ENCODE results near the gene STON2.

Gene STON2

GRCh38 chr14:81427348-81428058, 27.4 kb upstream of the STON2 start:
- Histone ChIP-seq H3K4me3 (ENCODE audit: insufficient read depth, low read depth, low read length) (no peak overlapping the region), H3K27ac (ENCODE audit: insufficient read depth, low read depth, low read length, poor library complexity, severe bottlenecking) (no peak overlapping the region), H3K4me1 (ENCODE audit: control insufficient read depth, insufficient read depth, low read length) (peaks cover 16% of the 10 kb centered on the region), H3K9me3 (ENCODE audit: control insufficient read depth, low read length) (no peaks in the 10 kb centered on the region), H3K36me3 (ENCODE audit: control insufficient read depth, insufficient read depth, low read length) (peaks cover 3% of the 10 kb centered on the region), H3K27me3 (ENCODE audit: control insufficient read depth, insufficient read depth, low read length, poor library complexity, severe bottlenecking) (no peaks in the 10 kb centered on the region)
- WGBS, 2 experiments, result 26 to 35% methylated on average over 7 to 8 of the region's 8 CpGs

GRCh38 chr14:81423504-81423903, 23.4 kb upstream of the STON2 start:
- H3K9me3 ChIP-seq (ENCODE audit: control insufficient read depth, low read length), result no peaks in the 10 kb centered on the region
- 93 to 95% methylated on average over 6 of the region's 6 CpGs for WGBS, 2 experiments
- H3K27ac ChIP-seq (ENCODE audit: insufficient read depth, low read depth, low read length, poor library complexity, severe bottlenecking), result no peak overlapping the region
- H3K27me3 ChIP-seq (ENCODE audit: control insufficient read depth, insufficient read depth, low read length, poor library complexity, severe bottlenecking), result no peaks in the 10 kb centered on the region
- peaks cover 14% of the 10 kb centered on the region for H3K36me3 ChIP-seq (ENCODE audit: control insufficient read depth, insufficient read depth, low read length)
- peaks cover 15% of the 10 kb centered on the region for H3K4me1 ChIP-seq (ENCODE audit: control insufficient read depth, insufficient read depth, low read length)
- no peak overlapping the region for H3K4me3 ChIP-seq (ENCODE audit: insufficient read depth, low read depth, low read length)

GRCh38 chr14:81418057-81418790, 18.1 kb upstream of the STON2 start:
- no peaks in the 10 kb centered on the region for H3K4me1 ChIP-seq (ENCODE audit: control insufficient read depth, insufficient read depth, low read length)
- 96 to 97% methylated on average over 3 of the region's 3 CpGs for WGBS, 2 experiments
- H3K4me3 ChIP-seq (ENCODE audit: insufficient read depth, low read depth, low read length), result no peak overlapping the region
- H3K9me3 ChIP-seq (ENCODE audit: control insufficient read depth, low read length), result no peaks in the 10 kb centered on the region
- no peak overlapping the region for H3K27ac ChIP-seq (ENCODE audit: insufficient read depth, low read depth, low read length, poor library complexity, severe bottlenecking)
- no peaks in the 10 kb centered on the region for H3K27me3 ChIP-seq (ENCODE audit: control insufficient read depth, insufficient read depth, low read length, poor library complexity, severe bottlenecking)
- peaks cover 11% of the 10 kb centered on the region for H3K36me3 ChIP-seq (ENCODE audit: control insufficient read depth, insufficient read depth, low read length)

- H3K4me1 ChIP-seq (ENCODE audit: control insufficient read depth, insufficient read depth, low read length), result peaks cover 4% of the 10 kb centered on the region
- no peak overlapping the region for H3K4me3 ChIP-seq (ENCODE audit: insufficient read depth, low read depth, low read length)
- WGBS, 2 experiments, result 65 to 75% methylated on average over 6 to 7 of the region's 7 CpGs
- no peak overlapping the region for H3K27ac ChIP-seq (ENCODE audit: insufficient read depth, low read depth, low read length, poor library complexity, severe bottlenecking)
- H3K9me3 ChIP-seq (ENCODE audit: control insufficient read depth, low read length), result no peaks in the 10 kb centered on the region
- H3K36me3 ChIP-seq (ENCODE audit: control insufficient read depth, insufficient read depth, low read length), result peaks cover 11% of the 10 kb centered on the region
- H3K27me3 ChIP-seq (ENCODE audit: control insufficient read depth, insufficient read depth, low read length, poor library complexity, severe bottlenecking), result no peaks in the 10 kb centered on the region
Observed at GRCh38 chr14:81416981-81417380, 16.9 kb upstream of the STON2 start.

GRCh38 chr14:81416194-81416952, 16.2 kb upstream of the STON2 start:
- Histone ChIP-seq H3K4me3 (ENCODE audit: insufficient read depth, low read depth, low read length) (no peak overlapping the region), H3K27ac (ENCODE audit: insufficient read depth, low read depth, low read length, poor library complexity, severe bottlenecking) (no peak overlapping the region), H3K36me3 (ENCODE audit: control insufficient read depth, insufficient read depth, low read length) (peaks cover 11% of the 10 kb centered on the region), H3K27me3 (ENCODE audit: control insufficient read depth, insufficient read depth, low read length, poor library complexity, severe bottlenecking) (no peaks in the 10 kb centered on the region), H3K4me1 (ENCODE audit: control insufficient read depth, insufficient read depth, low read length) (peaks cover 4% of the 10 kb centered on the region), H3K9me3 (ENCODE audit: control insufficient read depth, low read length) (no peaks in the 10 kb centered on the region)
- 96 to 98% methylated on average over 7 to 8 of the region's 8 CpGs for WGBS, 2 experiments

GRCh38 chr14:81415781-81416180, 15.7 kb upstream of the STON2 start:
- H3K36me3 ChIP-seq (ENCODE audit: control insufficient read depth, insufficient read depth, low read length), result peaks cover 9% of the 10 kb centered on the region
- H3K4me1 ChIP-seq (ENCODE audit: control insufficient read depth, insufficient read depth, low read length), result peaks cover 4% of the 10 kb centered on the region
- H3K27ac ChIP-seq (ENCODE audit: insufficient read depth, low read depth, low read length, poor library complexity, severe bottlenecking), result no peak overlapping the region
- H3K9me3 ChIP-seq (ENCODE audit: control insufficient read depth, low read length), result no peaks in the 10 kb centered on the region
- WGBS, 2 experiments, result 91 to 94% methylated on average over 4 of the region's 4 CpGs
- H3K4me3 ChIP-seq (ENCODE audit: insufficient read depth, low read depth, low read length), result no peak overlapping the region
- no peaks in the 10 kb centered on the region for H3K27me3 ChIP-seq (ENCODE audit: control insufficient read depth, insufficient read depth, low read length, poor library complexity, severe bottlenecking)

GRCh38 chr14:81414123-81414522, 14.0 kb upstream of the STON2 start:
- H3K9me3 ChIP-seq (ENCODE audit: control insufficient read depth, low read length), result no peaks in the 10 kb centered on the region
- H3K36me3 ChIP-seq (ENCODE audit: control insufficient read depth, insufficient read depth, low read length), result peaks cover 1% of the 10 kb centered on the region
- H3K27me3 ChIP-seq (ENCODE audit: control insufficient read depth, insufficient read depth, low read length, poor library complexity, severe bottlenecking), result no peaks in the 10 kb centered on the region
- peaks cover 4% of the 10 kb centered on the region for H3K4me1 ChIP-seq (ENCODE audit: control insufficient read depth, insufficient read depth, low read length)
- H3K4me3 ChIP-seq (ENCODE audit: insufficient read depth, low read depth, low read length), result no peak overlapping the region
- H3K27ac ChIP-seq (ENCODE audit: insufficient read depth, low read depth, low read length, poor library complexity, severe bottlenecking), result no peak overlapping the region
- 94 to 96% methylated on average over 4 of the region's 4 CpGs for WGBS, 2 experiments

- Histone ChIP-seq H3K27me3 (ENCODE audit: control insufficient read depth, insufficient read depth, low read length, poor library complexity, severe bottlenecking) (no peaks in the 10 kb centered on the region), H3K4me3 (ENCODE audit: insufficient read depth, low read depth, low read length) (no peak overlapping the region), H3K4me1 (ENCODE audit: control insufficient read depth, insufficient read depth, low read length) (peaks cover 4% of the 10 kb centered on the region), H3K9me3 (ENCODE audit: control insufficient read depth, low read length) (no peaks in the 10 kb centered on the region), H3K27ac (ENCODE audit: insufficient read depth, low read depth, low read length, poor library complexity, severe bottlenecking) (no peak overlapping the region), H3K36me3 (ENCODE audit: control insufficient read depth, insufficient read depth, low read length) (no peaks in the 10 kb centered on the region)
- 84 to 87% methylated on average over 19 of the region's 19 CpGs for WGBS, 2 experiments
Observed at GRCh38 chr14:81412779-81413178, 12.7 kb upstream of the STON2 start.

- Histone ChIP-seq H3K27ac (ENCODE audit: insufficient read depth, low read depth, low read length, poor library complexity, severe bottlenecking) (no peak overlapping the region), H3K9me3 (ENCODE audit: control insufficient read depth, low read length) (no peaks in the 10 kb centered on the region), H3K27me3 (ENCODE audit: control insufficient read depth, insufficient read depth, low read length, poor library complexity, severe bottlenecking) (no peaks in the 10 kb centered on the region), H3K4me1 (ENCODE audit: control insufficient read depth, insufficient read depth, low read length) (peaks cover 4% of the 10 kb centered on the region), H3K4me3 (ENCODE audit: insufficient read depth, low read depth, low read length) (no peak overlapping the region), H3K36me3 (ENCODE audit: control insufficient read depth, insufficient read depth, low read length) (no peaks in the 10 kb centered on the region)
- 98 to 100% methylated on average over 1 of the region's 1 CpG for WGBS, 2 experiments
Observed at GRCh38 chr14:81408595-81408994, 8.5 kb upstream of the STON2 start.

GRCh38 chr14:81406863-81407262, 6.7 kb upstream of the STON2 start:
- WGBS, 2 experiments, result 68% methylated on average over 4 of the region's 4 CpGs

More at GRCh38 chr14:81406863-81407262, 6.7 kb upstream of the STON2 start:
- Histone ChIP-seq H3K9me3 (ENCODE audit: control insufficient read depth, low read length) (no peaks in the 10 kb centered on the region), H3K4me3 (ENCODE audit: insufficient read depth, low read depth, low read length) (no peak overlapping the region), H3K27me3 (ENCODE audit: control insufficient read depth, insufficient read depth, low read length, poor library complexity, severe bottlenecking) (no peaks in the 10 kb centered on the region), H3K36me3 (ENCODE audit: control insufficient read depth, insufficient read depth, low read length) (no peaks in the 10 kb centered on the region), H3K4me1 (ENCODE audit: control insufficient read depth, insufficient read depth, low read length) (no peaks in the 10 kb centered on the region), H3K27ac (ENCODE audit: insufficient read depth, low read depth, low read length, poor library complexity, severe bottlenecking) (no peak overlapping the region)
